GM19397 (cell line): Measurements from ENCODE around the gene INHBC.
A peak's percentile ranks its signal among the peaks of the same experiment; 100 is the strongest.
"Not testable (repeated sequence)": the region's sequence is repeated elsewhere in the genome, so short reads cannot be mapped to it uniquely, and the experiment has no call there.

Source experiments
- ATAC-seq: cut with Tn5 transposase; IDR thresholded peaks from one replicate; pipeline ENCODE4 v1.9.1; 2021; ENCODE audit warnings: mild to moderate bottlenecking, moderate library complexity; ENCODE audit not compliant: unreplicated experiment

Gene INHBC

DNA sequence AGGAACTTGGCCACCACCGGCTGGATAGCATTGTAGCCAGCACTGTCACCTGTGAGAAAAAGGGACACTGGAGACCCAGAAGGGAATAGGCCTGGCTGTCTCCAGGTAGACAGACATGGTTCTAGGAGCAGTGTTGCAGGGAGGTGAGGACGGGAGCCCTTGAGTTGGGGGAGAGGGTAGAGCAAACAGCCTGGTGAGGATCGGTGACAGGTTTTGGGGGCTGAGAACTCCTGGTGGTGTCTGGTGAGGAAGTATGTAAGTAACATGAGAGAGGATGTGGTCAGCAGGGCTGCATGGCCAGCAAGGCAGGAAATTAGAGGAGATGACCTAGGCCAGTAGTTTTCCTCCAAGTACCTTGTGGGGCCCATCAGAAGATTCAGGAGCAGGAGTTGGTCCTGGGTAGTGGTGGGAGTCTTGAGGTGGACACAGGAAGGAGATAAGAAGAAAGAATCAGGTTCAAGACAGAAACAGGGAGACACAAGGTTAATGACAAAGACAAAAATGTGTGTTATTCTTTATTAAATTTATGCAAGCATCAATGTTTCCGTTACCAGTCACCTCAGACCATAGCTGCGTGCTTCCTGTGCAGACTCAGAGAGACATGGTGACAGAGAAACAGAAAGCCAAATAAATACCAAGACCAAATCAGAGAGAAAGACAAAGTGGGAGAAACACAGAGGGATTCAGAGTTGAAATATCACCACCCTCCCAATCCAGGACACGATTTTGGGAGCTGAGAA, 45.0 kb downstream of the INHBC start, which contains the start of gene ARHGAP9:
ARHGAP9 (minus strand) TSS at position 491 of the 740 bp plus-strand sequence; CDS start at position 31, 460 bp downstream.
- ATAC-seq, result peak; percentile 34

DNA sequence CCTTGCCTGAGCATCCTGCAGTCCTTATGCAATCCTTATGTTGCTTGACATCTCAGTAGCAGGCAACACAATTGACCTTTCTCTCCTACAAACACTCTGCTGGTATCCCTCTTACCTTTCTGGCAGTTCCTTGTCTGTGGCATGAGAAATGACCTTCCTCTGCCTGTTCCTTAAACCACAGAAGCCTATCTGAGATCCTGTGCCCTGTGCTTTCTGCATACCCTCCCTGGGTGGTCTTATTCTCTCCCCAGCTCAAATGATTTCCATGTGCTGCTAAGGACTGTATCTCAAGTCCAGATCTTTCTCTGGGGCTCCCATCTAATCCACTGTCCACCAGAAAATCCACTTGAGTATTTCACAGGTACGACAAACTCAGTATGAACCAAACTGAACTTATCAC, 47.1 kb downstream of the INHBC start:
- no peak for ATAC-seq

DNA sequence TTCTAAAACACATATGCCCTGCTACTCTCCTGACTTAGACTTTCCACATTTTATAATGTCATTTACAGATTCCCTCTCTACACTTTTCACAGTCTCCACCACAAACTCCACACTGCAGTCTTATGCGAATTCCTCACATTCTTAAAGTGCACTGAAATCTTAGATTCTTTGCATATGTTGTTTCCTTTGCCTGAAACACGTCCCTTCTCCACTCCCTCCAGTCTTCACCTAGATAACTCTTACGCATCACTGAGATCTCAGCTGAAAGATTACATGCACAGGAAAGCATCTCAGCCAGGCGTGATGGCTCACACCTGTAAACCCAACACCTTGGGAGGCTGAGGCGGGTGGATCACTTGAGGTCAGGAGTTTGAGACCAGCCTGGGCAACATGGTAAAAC, 48.9 kb downstream of the INHBC start:
- no peak for ATAC-seq

DNA sequence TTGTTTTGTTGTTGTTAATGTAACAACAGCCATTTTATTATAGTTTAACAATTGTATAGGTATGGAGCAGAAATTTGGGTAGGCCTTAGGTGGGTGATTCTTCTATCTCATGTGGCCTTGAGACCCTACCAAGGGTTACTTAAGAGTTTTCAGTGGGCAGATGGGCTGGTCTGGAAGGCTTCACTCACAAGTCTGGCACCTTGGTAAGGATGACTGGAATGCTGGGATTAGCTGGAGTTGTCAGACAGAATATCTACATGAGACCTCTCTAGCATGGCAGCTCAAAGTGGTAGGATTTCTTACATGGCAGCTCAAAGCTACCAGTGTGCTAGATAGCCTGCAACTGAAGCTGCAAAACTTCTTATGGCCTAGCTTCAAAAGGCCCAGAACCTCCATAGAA, 51.1 kb downstream of the INHBC start:
- ATAC-seq, result no peak

DNA sequence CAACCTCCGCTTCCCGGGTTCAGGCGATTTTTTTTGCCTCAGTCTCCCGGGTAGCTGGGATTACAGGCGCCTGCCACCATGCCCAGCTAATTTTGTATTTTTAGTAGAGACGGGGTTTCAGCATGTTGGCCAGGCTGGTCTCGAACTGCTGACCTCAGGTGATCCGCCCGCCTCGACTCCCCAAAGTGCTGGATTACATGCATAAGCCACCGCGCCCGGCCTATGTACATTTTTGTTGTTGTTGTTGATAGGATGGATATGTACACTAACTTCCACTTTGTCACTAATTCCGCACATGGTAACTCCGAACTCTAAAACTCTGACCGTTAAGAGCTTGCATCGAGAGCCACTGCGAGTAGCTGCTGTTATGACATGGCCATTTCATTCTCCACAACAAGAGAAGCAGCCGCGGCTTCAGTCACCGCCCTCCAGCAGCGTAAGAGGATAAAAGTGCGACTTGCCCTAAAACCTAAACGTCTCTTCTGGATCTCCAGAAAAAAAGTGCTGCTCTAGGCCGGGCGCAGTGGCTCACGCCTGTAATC, 52.5 kb downstream of the INHBC start:
- ATAC-seq, result no peak

DNA sequence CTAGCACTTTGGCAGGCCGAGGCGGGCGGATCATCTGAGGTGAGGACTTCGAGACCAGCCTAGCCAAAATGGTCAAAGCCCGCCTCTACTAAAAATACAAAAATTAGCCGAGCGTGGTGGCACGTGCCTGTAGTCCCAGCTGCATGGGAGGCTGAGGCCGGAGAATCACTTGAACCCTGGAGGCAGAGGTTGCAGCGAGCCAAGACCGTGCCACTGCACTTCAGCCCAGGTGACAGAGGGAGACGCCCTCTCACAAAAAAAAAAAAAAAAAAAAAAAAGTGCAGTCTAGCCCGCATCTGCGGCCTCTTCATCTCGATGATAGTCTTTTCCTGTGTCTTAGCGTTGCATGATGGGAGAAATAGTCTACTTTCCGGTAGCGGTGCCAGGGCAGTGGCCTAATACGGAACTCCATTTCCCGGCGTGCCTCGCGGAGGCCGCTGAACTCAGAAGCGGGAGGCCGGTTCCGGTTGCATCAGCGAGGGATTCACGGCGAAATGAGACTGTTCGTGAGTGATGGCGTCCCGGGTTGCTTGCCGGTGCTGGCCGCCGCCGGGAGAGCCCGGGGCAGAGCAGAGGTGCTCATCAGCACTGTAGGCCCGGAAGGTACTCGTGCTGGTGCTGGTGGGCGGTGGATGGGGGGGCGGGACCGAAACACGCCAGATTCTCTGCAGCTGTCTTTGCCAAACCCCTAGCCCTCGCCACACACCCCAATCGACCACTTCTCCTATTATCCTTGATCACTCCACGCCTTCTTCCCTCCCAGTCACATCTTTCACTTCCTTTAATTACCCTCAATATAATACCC, 53.2 kb downstream of the INHBC start, which contains the start of gene MARS1:
MARS1 (plus strand) TSS at position 472 of the 805 bp plus-strand sequence; CDS start at position 495, 23 bp downstream.
- peak; percentile 97 for ATAC-seq

DNA sequence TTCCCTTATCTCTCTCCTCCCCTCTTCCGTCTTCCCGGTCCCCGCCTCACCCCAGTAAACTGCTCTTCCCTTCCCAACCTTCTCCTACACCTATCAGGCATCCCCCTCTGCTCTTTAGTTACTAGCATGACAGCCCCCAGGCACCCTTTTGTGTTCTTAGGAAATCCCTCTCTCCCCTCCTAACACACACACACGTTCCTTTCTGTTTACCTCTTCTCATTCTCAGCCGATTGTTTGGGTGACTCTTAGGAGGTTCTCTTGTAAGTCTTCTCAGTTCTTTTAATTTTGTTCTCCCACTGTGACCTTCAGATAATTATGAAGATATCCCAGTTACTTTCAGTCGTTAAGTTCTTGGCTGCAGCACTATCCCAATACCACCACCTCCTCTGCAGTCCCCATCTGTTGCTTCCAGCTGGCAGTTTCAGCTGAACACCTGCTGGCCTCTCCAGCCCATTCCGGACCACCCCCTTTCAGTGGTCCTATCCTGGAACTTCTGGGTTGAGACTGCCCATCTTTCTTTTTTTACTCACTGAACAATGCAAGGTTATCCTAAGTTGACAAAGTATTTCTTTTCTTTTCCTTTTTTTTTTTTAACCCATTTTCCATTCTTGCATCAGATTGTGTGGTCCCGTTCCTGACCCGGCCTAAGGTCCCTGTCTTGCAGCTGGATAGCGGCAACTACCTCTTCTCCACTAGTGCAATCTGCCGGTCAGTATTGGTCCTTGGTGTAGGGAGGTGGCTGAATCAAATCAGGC, 54.0 kb downstream of the INHBC start:
- no peak for ATAC-seq

DNA sequence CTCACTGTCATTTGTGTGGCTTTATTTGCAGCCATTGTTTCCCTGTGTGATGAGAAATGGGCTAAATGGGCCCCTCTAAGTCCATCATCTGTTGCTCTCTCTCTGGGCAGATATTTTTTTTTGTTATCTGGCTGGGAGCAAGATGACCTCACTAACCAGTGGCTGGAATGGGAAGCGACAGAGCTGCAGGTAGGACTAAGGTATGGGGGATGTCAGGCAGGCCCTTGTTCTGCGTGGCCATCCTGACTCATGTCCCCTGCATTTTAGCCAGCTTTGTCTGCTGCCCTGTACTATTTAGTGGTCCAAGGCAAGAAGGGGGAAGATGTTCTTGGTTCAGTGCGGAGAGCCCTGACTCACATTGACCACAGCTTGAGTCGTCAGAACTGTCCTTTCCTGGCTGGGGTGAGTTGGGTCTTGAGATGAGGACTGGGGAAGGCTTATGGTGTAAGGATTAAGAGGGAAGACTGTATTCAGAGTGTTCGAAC, 54.6 kb downstream of the INHBC start:
- no peak for ATAC-seq

DNA sequence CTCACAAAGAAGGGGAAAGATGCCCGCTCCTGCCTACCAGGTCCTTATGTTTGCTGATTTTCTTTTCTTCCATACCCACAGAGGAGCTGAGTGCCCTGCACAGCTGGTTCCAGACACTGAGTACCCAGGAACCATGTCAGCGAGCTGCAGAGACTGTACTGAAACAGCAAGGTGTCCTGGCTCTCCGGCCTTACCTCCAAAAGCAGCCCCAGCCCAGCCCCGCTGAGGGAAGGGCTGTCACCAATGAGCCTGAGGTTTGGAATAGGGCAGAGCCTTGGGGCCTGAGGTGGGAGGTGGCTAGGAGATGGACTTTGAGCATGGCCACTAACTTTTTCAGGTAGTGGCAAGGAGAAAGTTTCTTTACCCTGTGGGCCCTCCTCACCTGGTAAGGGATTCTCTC, 55.5 kb downstream of the INHBC start:
- no peak for ATAC-seq

DNA sequence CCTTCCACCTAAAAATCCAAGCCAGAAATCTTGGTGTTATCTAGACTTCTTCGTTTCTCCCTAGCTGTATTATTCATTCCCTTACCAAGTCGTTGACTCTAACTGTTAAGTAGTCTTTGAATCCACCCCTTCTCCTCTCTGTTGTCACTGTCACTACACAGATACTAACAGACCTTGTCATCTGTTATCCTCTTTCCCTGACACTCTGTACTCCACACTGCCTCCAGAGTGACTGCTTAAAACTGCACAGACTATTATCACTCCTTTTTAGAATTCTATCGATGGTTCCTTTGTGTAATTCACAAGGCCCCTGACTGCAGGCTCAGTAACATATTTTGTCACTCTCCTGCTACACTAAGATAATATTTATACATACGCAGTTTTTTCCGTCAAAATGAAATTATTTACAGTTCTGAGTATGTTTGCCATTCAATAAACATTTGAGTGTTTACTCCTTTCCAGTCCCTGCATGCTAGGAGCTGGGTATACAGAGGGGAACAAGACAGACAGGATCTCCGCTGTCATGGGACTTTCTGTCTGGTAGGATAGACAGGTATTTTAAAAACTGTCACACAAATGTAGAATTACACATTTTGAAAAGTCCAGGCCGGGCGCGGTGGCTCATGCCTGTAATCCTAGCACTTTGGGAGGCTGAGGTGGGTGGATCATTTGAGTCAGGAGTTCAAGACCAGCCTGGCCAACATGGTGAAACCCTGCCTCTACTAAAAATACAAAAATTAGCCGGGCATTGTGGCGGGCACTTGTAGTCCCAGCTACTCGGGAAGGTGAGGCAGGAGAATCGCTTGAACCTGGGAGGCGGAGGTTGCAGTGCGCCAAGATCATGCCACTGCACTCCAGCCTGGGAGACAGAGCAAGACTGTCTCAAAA, 57.1 kb downstream of the INHBC start:
- no peak for ATAC-seq

DNA sequence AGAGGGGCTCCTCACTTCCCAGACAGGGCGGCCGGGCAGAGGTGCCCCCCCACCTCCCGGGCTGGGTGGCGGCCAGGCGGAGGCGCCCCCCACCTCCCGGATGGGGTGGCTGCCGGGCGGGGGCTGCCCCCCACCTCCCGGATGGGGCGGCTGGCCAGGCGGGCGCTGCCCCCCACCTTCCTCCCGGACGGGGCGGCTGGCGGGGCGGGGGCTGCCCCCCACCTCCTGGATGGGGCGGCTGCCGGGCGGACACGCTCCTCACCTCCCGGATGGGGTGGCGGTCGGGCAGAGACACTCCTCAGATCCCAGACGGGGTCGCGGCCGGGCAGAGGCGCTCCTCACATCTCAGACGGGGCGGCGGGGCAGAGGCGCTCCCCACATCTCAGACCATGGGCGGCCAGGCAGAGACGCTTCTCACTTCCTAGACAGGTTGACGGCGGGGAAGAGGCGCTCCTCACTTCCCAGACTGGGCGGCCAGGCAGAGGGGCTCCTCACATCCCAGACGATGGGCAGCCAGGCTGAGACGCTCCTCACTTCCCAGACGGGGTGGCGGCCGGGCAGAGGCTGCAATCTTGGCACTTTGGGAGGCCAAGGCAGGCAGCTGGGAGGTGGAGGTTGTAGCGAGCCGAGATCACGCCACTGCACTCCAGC, 60.6 kb downstream of the INHBC start:
- not testable (repeated sequence) for ATAC-seq

DNA sequence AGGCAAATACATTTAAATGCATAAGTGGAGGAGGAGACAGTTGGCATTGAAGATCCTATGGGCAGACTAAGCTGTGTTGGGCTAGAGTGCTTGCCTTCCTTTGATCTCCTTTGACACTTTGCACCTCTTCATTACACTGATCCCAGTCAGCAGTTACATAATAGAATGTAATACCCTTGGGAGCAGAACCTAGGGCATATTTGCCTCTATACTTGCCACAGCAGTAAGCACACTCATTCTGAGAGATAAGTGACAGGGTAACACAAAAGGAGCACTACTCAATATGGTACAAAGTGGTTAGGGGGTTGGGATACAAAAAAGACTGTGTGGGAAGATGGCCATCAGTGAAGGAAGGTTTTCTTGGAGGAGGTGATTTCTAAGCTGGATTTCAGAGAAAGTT, 62.2 kb downstream of the INHBC start:
- no peak for ATAC-seq

DNA sequence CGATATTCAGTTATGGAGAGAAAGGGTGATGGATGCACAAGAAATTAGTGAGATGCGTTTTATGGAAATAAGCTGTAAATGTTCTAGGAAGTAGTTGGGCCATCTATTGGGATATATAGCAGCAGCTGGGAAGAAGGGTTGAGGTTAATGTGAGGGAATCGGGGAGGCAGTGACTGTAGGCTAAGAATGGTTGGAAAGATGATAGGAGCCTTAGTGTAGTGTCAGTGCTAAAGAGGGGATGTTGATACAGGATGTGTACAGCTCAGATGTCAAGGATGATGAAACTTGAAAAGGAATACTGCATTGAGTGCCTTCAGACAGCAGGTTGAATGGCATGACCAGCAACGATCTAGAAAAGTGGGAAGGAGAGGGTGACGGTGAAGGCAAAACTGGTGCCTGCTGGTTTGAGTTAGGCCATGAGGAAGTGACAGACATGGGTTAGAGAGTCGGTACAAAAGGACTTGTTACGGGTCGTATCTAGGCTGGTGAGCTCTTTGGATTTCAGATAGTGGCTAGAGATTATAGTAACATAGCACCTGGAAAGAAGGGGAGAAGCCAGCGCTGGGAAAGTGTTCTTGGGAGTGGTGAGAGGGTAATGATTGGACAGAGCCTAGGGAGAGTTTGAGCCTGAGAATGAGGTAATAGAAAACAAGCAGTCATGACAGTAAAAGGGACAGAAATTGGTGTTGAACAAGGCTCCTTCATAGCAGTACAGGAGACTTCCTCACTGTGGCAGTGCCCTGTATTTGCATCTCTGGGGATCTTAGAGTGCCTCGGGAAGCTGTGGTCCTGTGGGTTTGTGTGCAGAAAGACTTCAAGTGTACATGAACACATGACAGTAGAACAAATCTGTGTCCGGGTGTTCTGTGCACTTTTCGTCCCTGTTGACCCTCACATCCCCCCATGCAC, 62.9 kb downstream of the INHBC start:
- no peak for ATAC-seq

DNA sequence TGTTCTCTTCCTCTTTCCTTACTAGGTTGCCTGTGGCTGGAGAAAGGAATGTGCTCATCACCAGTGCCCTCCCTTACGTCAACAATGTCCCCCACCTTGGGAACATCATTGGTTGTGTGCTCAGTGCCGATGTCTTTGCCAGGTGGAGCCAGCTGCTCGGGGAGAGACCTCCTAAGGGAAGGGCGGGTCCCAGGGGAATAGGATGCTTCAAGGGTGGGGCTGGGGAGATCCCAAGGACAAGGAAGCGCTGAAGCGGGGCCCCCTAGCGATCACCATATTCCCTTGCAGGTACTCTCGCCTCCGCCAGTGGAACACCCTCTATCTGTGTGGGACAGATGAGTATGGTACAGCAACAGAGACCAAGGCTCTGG, 63.5 kb downstream of the INHBC start:
- ATAC-seq, result no peak

DNA sequence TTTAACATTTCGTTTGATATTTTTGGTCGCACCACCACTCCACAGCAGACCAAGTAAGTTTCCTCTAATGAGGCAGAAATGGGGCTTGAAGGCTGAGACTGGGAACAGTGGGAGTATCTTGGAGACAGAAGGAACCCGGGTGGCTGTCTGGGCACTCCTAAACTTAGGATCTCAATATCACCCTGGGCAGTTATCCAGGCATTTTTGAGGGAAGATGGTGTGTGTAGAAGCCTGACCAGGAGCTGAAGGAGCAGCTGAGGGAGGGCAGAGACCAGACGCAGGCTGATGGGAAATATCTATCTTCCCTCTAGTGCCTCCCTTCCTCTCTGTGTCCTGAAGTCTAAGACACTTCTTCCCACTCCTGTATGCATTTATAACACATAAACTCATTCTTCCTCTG, 64.0 kb downstream of the INHBC start:
- ATAC-seq, result no peak

DNA sequence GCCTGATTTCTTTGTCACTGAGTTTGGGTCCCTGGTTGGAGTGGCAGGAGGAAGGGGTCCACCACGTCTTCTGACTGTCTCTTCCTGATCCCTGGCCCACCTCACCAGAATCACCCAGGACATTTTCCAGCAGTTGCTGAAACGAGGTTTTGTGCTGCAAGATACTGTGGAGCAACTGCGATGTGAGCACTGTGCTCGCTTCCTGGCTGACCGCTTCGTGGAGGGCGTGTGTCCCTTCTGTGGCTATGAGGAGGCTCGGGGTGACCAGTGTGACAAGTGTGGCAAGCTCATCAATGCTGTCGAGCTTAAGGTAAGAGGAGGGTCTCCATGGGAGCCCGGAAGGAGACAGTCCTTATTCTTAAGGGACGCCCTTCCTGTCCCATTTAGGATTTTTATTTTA, 65.6 kb downstream of the INHBC start:
- ATAC-seq, result no peak
